Choroid plexus epithelial cell (primary cell): ENCODE measurements around the gene ID3.
"Not testable (repeated sequence)": the region's sequence is repeated elsewhere in the genome, so short reads cannot be mapped to it uniquely, and the experiment has no call there.

ENCODE experiments used
- DNase-seq: peaks from one replicate; pipeline ENCODE4 v3.0.0-alpha.2; 2010; ENCODE audit warnings: low read depth
- H3K4me3 ChIP-seq: 2 replicates; pipeline ENCODE4 v1.5.1; 2011; ENCODE audit warnings: low read depth, mild to moderate bottlenecking, control low read depth, low read length, moderate library complexity
- CTCF ChIP-seq: conservative IDR thresholded peaks from 2 replicates; pipeline ENCODE4 v1.5.1; 2011; ENCODE audit warnings: low read depth, mild to moderate bottlenecking, control low read depth, inconsistent platforms, low read length, moderate library complexity

The ID3 gene

GRCh38 chr1:23545851-23546250 is 13.4 kb downstream of the ID3 start:
- DNase-seq = no peak
- no peak for TF ChIP-seq CTCF
- no peak overlapping the region for H3K4me3 ChIP-seq

- no peak overlapping the region for H3K4me3 ChIP-seq
- peak; percentile 97 for TF ChIP-seq CTCF
- peak; percentile 91 for DNase-seq
These were observed 14.6 kb downstream of the ID3 start for GRCh38 chr1:23544444-23545389.

GRCh38 chr1:23543707-23544443 is 15.4 kb downstream of the ID3 start:
- no peak for DNase-seq
- H3K4me3 ChIP-seq = no peak overlapping the region
- no peak for TF ChIP-seq CTCF

- H3K4me3 ChIP-seq, DNase-seq: not testable (repeated sequence)
These were observed 16.4 kb downstream of the ID3 start for GRCh38 chr1:23542940-23543339.

- peak overlapping the region; percentile 27 for H3K4me3 ChIP-seq
- TF ChIP-seq CTCF = peak; percentile 97
- peak; percentile 94 for DNase-seq
These were observed 19.5 kb downstream of the ID3 start for GRCh38 chr1:23539698-23540266.

- H3K4me3 ChIP-seq = no peak overlapping the region
- DNase-seq = no peak
- no peak for TF ChIP-seq CTCF
These were observed 21.9 kb downstream of the ID3 start for GRCh38 chr1:23537296-23537973.
